Epithelial cell of esophagus (primary cell): ENCODE data around the gene PON1.

Experiments
- DNase-seq: peaks from one replicate; pipeline ENCODE4 v3.0.0; 2010; ENCODE audit warnings: low read depth
- H3K4me3 ChIP-seq: 2 replicates; pipeline ENCODE4 v1.5.1; 2011; ENCODE audit warnings: mild to moderate bottlenecking, low read length, control low read depth
- CTCF ChIP-seq: IDR thresholded peaks from 2 replicates; pipeline ENCODE4 v1.5.1; 2011; ENCODE audit warnings: low read depth, mild to moderate bottlenecking, low read length, control low read depth, inconsistent platforms; ENCODE audit not compliant: insufficient read depth; ENCODE audit errors: missing control alignments

The PON1 gene

GRCh38 chr7:95318501-95319100, 5.7 kb downstream of the PON1 start:
- no peak for TF ChIP-seq CTCF
- DNase-seq: no peak
- H3K4me3 ChIP-seq: no peak overlapping the region

GRCh38 chr7:95317966-95318365, 6.4 kb downstream of the PON1 start:
- DNase-seq: no peak
- no peak for TF ChIP-seq CTCF
- no peak overlapping the region for H3K4me3 ChIP-seq

- no peak overlapping the region for H3K4me3 ChIP-seq
- DNase-seq: no peak
- no peak for TF ChIP-seq CTCF
Observed at GRCh38 chr7:95317546-95317945, 6.8 kb downstream of the PON1 start.

DNA sequence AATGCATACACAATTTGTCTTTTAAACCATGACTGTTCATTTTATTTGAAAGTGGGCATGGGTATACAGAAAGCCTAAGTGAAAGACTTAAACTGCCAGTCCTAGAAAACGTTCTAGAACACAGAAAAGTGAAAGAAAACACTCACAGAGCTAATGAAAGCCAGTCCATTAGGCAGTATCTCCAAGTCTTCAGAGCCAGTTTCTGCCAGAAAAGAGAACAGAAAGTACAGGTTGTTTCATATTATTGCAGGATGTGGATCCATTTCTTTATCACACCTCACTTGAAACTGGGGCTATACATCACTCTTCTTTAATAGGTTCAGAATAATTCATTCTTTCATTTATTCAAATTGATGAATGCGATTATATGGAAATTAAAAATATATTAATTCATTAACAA, 7.7 kb downstream of the PON1 start:
- no peak for TF ChIP-seq CTCF
- no peak overlapping the region for H3K4me3 ChIP-seq
- no peak for DNase-seq

GRCh38 chr7:95312561-95312960, 11.8 kb downstream of the PON1 start:
- no peak overlapping the region for H3K4me3 ChIP-seq
- TF ChIP-seq CTCF: no peak
- no peak for DNase-seq

- DNase-seq: no peak
- no peak for TF ChIP-seq CTCF
- no peak overlapping the region for H3K4me3 ChIP-seq
Observed at GRCh38 chr7:95311389-95311788, 12.9 kb downstream of the PON1 start.

DNA sequence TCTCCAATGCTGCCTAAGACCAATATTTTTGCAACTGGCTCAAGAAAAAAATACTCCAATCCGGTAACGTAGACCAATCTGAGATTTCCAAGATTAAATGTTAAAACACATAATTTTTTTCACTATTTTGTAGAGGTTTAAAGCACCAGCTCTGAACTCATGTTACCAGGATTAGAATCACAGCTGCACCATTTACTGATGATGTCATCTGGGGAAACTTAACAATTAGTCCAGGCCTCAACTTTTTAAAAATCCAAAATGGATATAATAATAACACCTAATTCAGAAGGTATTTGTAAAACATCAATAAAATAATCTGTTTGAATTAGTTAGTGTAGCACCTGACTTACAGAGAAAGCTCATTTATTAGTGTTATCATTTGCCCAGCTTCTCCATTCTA, 14.4 kb downstream of the PON1 start:
- H3K4me3 ChIP-seq: no peak overlapping the region
- no peak for DNase-seq
- no peak for TF ChIP-seq CTCF
